NB4 (cell line): ENCODE results near the gene ANKRD18B.
"Not testable (repeated sequence)": the region's sequence is repeated elsewhere in the genome, so short reads cannot be mapped to it uniquely, and the experiment has no call there.

ENCODE experiments used
- DNase-seq: peaks from one replicate; pipeline ENCODE4 v3.0.0; 2010; ENCODE audit warnings: low read depth
- H3K4me3 ChIP-seq: one replicate; pipeline ENCODE4 v1.5.1; 2011; ENCODE audit warnings: mild to moderate bottlenecking, low read depth, low read length, moderate library complexity
- CTCF ChIP-seq: IDR thresholded peaks from one replicate; pipeline ENCODE4 v1.5.1; 2012; ENCODE audit warnings: low read depth, low read length
- MAX ChIP-seq: IDR thresholded peaks from 2 replicates; pipeline ENCODE4 v1.6.1; 2011; ENCODE audit warnings: low read depth, low read length
- MYC ChIP-seq: IDR thresholded peaks from 2 replicates; pipeline ENCODE4 v1.6.1; 2011; ENCODE audit warnings: low read depth, low read length
- POLR2A ChIP-seq: IDR thresholded peaks from 2 replicates; pipeline ENCODE4 v1.6.1; 2011; ENCODE audit warnings: mild to moderate bottlenecking; ENCODE audit not compliant: insufficient read length; ENCODE audit errors: extremely low read depth

ANKRD18B gene

DNA sequence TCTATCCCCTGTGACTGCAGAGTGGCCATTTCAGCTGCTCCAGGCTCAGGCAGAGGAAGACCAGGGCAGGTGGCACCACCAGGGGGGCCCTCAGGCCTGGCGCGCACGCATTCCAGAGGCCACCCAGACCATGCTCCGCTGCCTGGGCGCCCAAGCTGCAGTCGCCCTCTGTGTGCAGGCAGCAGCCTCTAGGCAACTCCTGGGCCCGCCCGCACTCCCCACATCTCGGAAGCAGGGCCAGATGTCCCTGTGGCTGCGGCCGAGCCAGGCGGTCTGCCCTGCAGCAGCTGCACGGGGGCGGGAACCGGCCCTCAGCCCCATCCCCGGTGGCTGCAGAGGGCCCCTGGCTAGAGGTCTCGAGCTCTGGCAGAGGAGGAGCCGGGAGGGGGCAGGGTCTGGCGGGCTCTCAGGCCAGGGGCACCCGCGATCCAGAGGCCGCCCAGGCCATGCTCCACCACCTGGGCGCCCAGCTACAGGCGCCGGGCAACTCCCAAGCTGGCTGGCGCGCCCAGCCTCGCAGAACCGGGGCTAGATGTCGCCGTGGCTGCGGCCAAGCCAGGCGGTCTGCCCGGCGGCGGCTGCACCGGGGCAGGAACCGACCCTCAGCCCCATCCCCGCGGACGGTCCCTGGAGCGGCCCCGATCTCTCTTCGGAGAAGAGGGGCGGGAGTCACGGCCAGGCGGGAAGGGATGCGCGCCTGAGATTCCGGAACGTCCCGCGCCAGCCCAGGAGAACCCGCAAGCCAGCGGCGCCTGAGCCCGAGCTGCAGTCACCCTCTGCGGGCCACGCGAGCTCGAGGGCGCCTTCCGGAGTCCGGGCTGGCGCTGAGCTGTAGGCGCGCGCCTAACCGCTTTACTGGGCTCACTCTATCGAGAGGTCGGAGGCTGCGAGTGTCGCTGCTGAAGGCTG, at the start of gene ANKRD18B:
Gene ANKRD18B, plus strand, starts transcription at position 855 of the 909 bp plus-strand sequence. CDS start 239 bp downstream, outside the sequence.
- peak within 1 kb of the TSS; percentile 85 for H3K4me3 ChIP-seq
- TF ChIP-seq MYC = peak; percentile 74
- peak; percentile 74 for TF ChIP-seq CTCF
- TF ChIP-seq MAX = peak; percentile 80
- peak; percentile 55 for TF ChIP-seq POLR2A
- peak; percentile 99 for DNase-seq

GRCh38 chr9:33475357-33475756, 48.7 kb upstream of the ANKRD18B start:
- H3K4me3 ChIP-seq = no peak overlapping the region
- TF ChIP-seq MAX (no peak), MYC (no peak), POLR2A (no peak), CTCF (no peak)
- no peak for DNase-seq

GRCh38 chr9:33476503-33476902, 47.5 kb upstream of the ANKRD18B start:
- H3K4me3 ChIP-seq = no peak overlapping the region
- TF ChIP-seq MAX = no peak
- no peak for TF ChIP-seq CTCF
- no peak for TF ChIP-seq POLR2A
- no peak for TF ChIP-seq MYC
- DNase-seq = no peak

GRCh38 chr9:33480106-33480505, 43.9 kb upstream of the ANKRD18B start:
- no peak overlapping the region for H3K4me3 ChIP-seq
- no peak for DNase-seq
- no peak for TF ChIP-seq MAX
- no peak for TF ChIP-seq MYC
- no peak for TF ChIP-seq POLR2A
- no peak for TF ChIP-seq CTCF

- TF ChIP-seq MYC = no peak
- TF ChIP-seq POLR2A = no peak
- TF ChIP-seq MAX = no peak
- TF ChIP-seq CTCF = no peak
- no peak overlapping the region for H3K4me3 ChIP-seq
- DNase-seq = no peak
Measured at GRCh38 chr9:33480976-33481375, 43.1 kb upstream of the ANKRD18B start.

DNA sequence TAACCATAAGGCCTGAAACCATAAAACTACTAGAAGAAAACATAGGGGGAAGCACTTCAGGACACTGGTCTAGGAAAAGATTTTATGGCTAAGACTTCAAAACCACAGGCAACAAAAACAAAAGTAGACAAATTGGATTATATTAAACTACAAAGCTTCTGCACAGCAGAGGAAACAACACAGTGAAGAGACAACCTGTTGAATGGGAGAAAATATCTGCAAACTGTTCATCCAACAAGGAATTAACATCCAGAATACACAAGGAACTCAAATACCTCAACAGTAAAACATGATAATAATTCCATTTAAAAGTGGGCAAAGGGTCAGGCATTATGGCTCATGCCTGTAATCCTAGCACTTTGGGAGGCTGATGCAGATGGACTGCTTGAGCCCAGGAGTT, 38.7 kb upstream of the ANKRD18B start:
- DNase-seq, H3K4me3 ChIP-seq: not testable (repeated sequence)
